CD4-positive, alpha-beta T cell treated with Interleukin-17A for 1 hour (primary cell): ENCODE data around the gene HELQ.

Experiments used
- DNase-seq: peaks from one replicate; pipeline ENCODE4 v3.0.0-alpha.2; 2020

HELQ gene

GRCh38 chr4:83438719-83439118 lies 16.9 kb downstream of the HELQ start:
- no peak for DNase-seq

GRCh38 chr4:83436680-83437079 lies 18.9 kb downstream of the HELQ start:
- no peak for DNase-seq

GRCh38 chr4:83431200-83431599 lies 24.4 kb downstream of the HELQ start:
- no peak for DNase-seq

GRCh38 chr4:83418211-83418610 lies 37.4 kb downstream of the HELQ start:
- DNase-seq = no peak

- DNase-seq = no peak
Observed at GRCh38 chr4:83417566-83417965, 38.1 kb downstream of the HELQ start.

- DNase-seq = no peak
Observed at GRCh38 chr4:83413676-83414075, 41.9 kb downstream of the HELQ start.

GRCh38 chr4:83408908-83409307 lies 46.7 kb downstream of the HELQ start:
- DNase-seq = no peak

- no peak for DNase-seq
Observed at GRCh38 chr4:83405844-83406816, 49.5 kb downstream of the HELQ start.

- peak; percentile 32 for DNase-seq
Observed at GRCh38 chr4:83398158-83398557, 57.5 kb downstream of the HELQ start.

GRCh38 chr4:83393908-83394307 lies 61.7 kb downstream of the HELQ start:
- no peak for DNase-seq

- DNase-seq = no peak
Observed at GRCh38 chr4:83392562-83392961, 63.1 kb downstream of the HELQ start.

- DNase-seq = no peak
Observed at GRCh38 chr4:83390944-83391343, 64.7 kb downstream of the HELQ start.

- no peak for DNase-seq
Observed at GRCh38 chr4:83389756-83390505, 65.7 kb downstream of the HELQ start.

GRCh38 chr4:83389037-83389720 lies 66.4 kb downstream of the HELQ start:
- DNase-seq = no peak

- peak; percentile 57 for DNase-seq
Observed at GRCh38 chr4:83388313-83388676, 67.3 kb downstream of the HELQ start.

GRCh38 chr4:83387476-83388312 lies 67.9 kb downstream of the HELQ start:
- no peak for DNase-seq

- DNase-seq = no peak
Observed at GRCh38 chr4:83387012-83387411, 68.6 kb downstream of the HELQ start.

GRCh38 chr4:83382850-83383249 lies 72.8 kb downstream of the HELQ start:
- peak; percentile 5 for DNase-seq

- no peak for DNase-seq
Observed at GRCh38 chr4:83381173-83381572, 74.5 kb downstream of the HELQ start.

GRCh38 chr4:83378419-83378818 lies 77.2 kb downstream of the HELQ start:
- DNase-seq = peak; percentile 27

GRCh38 chr4:83372931-83373330 lies 82.7 kb downstream of the HELQ start:
- DNase-seq = no peak

- no peak for DNase-seq
Observed at GRCh38 chr4:83371936-83372335, 83.7 kb downstream of the HELQ start.

- no peak for DNase-seq
Observed at GRCh38 chr4:83371235-83371634, 84.4 kb downstream of the HELQ start.
